HG02840 (cell line): ENCODE results near the gene GNG12.

Source experiments
- ATAC-seq: cut with Tn5 transposase; IDR thresholded peaks from one replicate; pipeline ENCODE4 v1.9.1; 2021; ENCODE audit warnings: mild to moderate bottlenecking, moderate library complexity, moderate number of reproducible peaks; ENCODE audit not compliant: unreplicated experiment, low FRiP score

The GNG12 gene

DNA sequence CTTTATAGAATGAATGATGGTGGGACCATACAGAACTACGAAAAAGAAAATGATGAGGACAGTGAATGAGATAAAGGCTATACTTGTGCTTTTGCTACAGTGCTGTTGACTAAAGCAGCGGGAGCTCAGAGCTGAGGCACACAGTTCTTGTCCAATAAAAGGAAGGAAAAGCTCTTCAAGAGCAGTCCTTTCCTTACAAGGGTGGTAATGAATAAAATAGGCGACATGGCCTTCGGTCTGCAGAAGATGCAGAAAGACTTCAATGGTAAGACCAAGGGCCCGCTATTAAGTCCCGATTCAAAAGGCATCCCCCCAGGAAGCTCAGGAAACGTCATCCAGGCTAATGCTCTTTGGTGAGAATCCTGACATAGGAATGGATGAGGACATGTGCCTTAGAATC is 44.4 kb downstream of the GNG12 start:
- ATAC-seq, result no peak

DNA sequence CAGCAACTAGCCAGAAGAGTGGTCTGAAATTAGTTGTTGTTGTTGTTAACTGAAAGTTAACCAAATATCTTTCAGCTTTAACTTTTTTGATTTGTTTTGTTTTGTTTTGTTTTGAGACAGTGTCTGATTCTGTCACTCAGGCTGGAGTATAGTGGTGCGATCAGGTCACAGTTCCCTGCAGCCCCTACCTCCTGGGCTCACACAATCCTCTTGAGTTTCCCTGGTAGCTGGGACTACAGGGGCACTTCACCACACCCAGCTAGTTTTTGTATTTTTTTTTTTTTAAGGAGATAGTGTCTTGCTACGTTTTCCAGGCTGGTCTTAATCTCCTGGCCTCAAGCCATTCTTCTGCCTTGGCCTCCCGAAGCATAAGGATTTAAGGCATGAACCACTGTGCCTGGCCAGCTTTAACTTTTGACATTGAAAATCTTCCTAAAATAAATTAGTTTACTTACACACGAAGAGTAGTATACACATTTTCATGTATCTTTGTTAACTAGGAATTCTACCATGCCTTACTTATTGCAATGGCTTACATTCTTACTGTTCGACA is 45.0 kb downstream of the GNG12 start:
- no peak for ATAC-seq

DNA sequence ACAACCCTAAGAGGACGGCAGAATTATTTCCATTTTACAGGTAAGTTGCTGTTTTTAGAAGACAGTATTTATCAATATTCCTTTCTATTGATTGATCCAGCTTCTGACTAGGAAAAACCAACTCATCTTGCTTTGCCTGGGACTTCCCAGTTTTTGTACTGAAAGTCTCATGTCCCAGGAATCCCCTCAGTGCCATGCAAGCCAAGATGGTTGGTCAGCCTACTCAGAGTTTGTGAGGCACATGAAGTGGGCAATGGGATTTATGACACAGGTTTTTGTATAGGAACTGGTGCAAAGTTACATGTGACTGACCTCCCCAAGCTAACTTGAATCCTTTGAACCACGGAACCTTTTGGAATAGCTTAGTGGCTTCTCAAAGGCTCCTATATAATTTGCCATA is 45.5 kb downstream of the GNG12 start:
- ATAC-seq, result no peak

DNA sequence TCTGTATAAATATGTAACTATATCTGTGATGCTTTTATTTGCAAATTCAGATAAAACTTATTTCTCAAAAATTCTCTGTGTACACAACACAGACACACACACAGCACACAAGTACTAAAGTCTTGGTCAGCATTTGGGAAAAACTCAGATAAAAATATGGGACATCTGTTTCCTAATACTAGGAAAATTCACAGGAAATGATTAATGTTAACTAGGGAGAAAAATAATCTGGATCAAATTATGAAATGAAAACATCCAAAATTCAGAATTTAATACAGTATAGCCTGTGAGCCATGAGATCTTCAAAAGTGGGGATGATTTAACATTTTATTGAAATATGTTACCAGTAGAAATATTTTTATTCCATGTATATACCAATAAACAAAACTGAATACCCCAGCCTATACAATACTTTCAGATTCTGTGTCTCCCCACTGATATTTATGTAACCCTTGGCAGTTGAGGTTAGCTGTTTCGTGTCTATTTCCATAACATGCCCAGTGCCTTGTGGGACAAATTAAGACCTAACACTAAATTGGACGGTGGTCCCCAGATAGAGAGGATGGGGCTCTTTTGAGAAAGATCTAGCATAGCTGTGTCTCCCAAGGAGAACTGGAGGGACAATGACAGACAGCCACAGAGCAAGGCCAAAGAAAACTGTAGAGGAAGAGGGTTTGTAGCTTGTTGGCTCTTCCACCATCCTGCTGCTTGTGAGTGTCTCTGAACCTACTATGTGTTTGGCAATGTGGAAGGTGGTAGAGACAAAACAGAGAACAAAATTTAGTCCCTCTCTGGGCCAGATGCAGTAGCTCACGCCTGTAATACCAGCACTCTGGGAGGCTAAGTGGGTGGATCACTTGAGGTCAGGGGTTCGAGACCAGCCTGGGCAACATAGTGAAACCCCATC is 47.2 kb downstream of the GNG12 start:
- ATAC-seq, result no peak

DNA sequence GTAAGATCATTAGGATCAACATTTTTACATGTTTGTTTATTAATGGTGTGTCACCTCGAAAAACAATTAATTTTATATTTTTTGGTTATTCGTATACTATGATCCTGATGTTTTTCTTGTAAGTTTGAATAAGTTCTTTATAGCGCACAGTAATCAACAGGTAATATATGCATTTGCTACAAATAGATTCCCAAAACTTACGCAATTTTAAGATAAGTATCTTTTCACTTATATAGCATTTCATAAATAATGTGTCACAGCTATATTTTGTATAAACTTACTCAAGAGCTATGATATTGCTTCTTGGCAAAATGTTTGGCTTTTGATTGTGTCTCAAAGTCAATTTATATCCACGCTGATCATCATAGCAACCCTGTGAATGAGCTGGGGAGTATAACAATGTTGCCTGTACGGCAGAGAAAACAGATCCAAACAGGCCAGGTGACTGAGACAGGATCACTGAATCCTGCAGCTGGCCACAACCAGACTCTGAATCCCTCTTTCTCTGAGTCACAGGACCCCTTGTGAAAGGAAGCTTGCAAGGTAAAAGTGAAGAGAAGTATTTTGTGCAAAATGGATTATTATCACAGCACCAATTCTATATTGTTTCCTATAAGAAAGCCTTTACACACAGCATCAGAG is 48.6 kb downstream of the GNG12 start:
- ATAC-seq, result no peak

DNA sequence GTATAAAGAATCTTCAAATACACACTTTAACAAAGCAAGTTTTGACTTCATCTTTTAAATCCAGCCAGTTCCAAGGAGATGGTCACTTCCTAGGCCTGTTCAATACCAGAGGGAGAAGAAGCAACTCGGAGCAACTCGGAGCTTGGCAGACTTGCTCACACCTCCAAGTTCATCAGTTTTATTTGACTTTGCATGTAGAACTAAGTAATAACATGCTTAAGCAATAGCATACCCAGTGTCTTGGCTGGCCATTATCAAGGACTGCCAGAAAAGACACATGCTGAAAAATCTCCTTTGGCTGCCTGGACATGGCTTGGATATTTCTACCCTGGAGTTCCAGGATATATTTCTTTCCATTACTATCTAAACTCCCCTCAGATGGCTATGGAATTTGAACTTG is 52.6 kb downstream of the GNG12 start:
- no peak for ATAC-seq

DNA sequence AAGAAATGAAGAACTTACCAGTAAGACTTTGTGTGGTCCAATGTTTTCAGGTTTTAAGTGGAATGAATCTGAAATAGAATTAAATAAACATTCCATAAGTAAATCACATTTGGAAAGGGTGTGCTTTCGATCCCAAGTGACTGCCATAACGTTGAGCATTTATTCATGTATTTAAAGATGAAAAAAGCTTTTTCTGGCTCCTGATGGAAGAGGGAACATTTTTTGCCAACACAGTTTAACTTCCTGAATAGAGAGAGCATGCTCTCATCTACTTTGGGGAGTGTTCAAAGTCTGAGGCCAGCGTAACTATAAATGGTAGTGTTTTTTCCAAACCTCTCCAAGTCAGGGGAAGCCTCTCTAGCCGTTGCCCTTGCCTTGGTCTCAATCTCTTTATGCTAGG is 55.8 kb downstream of the GNG12 start:
- ATAC-seq, result no peak

DNA sequence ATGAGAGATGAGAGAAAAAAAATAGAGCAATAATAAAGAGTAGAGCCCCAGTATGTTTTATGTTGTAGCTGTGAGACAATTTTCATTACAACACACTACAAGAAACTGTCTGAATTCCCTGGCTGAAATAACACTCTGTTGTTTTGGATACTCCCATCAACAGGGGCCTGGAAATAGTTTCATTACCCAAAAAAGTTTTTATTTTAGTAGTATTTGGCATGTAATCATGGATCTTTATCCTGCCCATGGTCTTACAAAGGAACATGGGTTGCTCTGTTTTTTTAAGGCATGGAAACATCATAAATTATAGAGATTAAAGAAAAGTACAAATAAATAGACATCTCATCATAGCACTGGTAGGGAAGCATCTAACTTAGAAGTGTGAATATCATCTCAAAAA is 56.3 kb downstream of the GNG12 start:
- no peak for ATAC-seq

DNA sequence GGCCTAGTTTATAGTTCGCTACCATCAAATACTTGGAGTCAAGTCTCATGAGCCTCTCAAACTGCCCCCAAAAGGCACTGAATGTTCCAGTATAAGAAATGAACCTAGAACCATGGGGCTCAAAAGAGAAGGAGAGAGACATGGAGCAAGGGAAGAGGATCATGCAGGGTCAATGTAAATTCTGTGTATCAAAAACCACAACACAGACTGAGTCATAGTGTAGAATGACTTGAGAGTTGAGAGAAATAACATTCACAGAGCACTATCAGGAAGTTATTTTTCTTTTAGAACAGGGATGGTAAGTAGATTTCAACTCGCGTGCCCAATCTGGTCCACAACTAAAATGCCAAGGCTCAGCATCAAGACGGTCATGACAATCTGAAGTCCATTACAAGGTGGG is 59.8 kb downstream of the GNG12 start:
- ATAC-seq, result no peak

DNA sequence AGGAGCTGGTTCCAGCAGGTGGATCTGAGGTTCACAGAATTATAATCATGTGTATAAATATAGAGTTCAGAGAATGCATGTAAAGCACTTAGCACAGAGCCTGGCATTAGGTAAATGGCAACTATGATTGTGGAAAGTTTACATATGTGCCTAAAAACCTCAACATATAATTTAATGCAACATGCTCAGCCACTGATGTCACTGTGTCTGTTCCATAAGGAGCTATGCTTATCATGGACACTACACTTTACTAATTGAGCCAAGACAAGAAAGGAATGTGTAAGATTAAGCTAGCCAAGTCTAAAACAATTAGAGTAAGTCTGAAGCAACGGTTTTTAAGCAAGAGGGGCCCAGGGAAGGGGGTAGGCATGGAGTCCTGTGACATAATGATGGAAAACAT is 61.5 kb downstream of the GNG12 start:
- ATAC-seq, result no peak

DNA sequence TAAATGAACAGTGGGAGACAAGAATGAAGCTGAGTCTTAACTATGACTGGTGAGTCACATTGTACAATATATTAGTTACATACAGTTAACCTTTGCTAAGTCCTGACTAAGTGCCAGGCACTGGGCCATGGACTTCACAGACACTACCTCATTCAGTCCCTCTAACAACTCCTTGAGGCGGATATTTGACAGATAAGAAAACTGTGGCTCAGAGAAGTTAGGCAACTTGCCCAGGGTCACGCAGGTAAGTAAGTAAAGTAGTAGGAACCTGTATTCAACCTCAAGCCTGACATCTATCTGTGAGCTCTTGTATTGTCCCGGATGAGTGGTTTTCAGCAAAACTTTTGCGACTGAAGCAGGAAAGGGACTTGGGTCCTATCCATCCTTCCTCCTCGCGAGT is 62.1 kb downstream of the GNG12 start:
- no peak for ATAC-seq

DNA sequence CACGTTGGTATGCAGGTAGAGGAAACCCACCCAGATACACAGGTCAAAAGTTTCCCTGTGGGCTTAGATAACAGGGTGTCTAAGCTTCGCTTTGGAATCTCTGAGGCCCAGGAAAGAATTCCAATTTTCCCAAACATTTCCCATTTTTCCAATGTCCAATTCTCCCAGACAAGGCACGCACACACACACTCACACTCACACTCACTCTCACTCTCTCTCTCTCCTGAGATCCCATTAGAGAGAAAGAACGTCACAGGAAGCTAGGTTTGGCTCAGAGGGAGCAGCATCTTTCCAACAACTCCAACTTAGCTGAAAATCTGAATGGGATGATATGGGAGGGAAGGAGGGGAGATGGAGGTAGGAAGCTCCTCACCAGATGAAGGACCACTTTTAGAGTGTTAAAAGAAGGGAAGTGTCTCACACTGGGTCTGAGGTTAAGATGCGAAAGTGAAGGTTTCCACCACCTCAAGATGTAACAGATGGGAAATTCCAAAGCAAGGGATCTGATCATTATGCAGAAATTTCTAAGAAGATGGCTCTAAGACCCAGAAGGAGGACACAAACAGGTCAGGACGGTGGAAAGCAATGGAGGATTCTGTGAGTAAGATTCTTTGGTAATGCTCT is 63.5 kb downstream of the GNG12 start:
- no peak for ATAC-seq

DNA sequence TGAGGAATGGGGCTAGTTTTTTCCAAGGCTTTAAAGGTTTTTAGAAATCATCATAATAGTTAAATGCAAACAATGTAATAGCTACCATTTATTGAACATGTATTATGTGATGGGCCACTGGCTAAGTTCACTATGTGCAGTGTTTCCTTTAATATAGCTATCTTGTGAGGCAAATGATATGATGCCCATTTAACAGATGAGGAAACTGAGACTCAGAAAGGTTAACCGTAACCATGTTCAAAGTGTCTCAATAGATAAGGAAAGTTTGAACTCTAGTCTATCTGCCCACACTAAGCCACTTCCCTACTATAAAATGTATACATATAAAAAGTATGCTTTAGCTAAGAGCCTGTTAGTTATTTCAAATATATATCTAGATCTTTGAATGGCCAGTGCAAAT is 64.8 kb downstream of the GNG12 start:
- ATAC-seq, result no peak

DNA sequence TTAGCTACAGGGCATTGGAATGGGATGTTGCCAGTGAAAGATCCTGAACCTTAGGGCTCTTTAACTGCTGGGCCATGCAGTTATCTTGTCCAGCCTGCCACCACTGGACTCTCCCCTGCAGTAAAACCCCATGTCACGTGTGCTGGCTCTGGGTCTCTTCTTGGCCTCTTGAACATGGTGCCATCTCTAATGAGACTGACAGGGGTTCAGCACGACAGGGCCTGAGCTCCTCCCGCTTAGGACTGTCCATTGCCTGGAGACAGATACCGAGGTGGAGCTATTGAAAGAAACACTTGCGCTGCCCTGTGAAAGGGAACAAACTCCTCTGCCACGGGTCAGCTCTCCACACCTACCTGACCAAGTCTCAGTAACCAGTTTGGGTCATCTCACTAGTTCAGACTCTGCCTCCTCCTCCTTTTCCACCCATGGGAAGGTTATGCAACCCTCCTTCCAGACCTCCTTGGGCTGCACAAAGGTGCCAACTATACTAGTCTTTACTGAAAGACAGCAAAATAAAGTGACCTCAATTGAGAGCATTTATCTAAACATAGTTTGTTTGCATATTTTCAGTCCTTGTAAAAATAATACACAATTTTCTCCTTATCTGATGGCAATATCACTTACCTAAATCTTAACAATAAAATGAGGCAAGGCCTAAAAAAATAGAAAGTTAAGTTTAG is 66.0 kb downstream of the GNG12 start:
- ATAC-seq, result no peak

DNA sequence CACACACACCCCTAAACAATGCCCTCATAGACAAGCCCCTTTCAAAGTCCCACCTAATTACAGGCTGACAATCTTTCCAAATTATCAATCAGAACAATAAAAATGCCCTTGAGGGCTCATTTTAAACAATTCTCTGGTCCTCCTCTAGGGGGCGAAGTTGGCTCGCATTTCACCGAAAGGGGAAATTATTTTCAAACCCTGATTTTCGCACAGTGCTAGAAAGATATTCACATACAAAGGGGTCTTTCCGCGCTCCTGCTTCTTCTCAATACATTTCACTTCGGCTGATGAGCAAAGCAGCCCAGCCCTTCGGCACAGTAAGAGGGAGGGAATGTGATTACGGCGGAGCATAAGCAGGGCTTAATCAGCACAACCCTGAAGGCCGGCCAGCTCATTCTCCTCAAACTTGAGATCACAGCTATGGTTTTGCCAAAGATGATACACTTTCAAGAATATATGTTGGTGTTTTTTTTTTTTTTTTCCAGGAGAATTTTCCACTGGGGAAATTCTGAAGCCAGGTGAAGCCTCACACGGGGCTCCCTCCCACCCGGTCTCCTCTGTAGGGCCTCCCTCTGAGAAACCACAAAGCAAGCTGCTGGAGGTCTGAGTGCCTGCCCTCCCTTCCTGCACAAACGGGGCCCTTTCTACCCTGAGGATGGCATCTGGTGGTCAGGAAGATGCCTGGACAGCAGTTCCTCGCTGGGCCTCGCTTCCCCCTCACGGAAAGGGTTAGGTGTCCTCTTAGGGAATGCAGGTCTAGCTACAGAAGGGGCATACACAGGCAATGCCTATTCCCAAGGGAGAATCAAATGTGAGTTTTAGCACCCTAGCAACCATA is 66.9 kb downstream of the GNG12 start:
- ATAC-seq, result no peak

DNA sequence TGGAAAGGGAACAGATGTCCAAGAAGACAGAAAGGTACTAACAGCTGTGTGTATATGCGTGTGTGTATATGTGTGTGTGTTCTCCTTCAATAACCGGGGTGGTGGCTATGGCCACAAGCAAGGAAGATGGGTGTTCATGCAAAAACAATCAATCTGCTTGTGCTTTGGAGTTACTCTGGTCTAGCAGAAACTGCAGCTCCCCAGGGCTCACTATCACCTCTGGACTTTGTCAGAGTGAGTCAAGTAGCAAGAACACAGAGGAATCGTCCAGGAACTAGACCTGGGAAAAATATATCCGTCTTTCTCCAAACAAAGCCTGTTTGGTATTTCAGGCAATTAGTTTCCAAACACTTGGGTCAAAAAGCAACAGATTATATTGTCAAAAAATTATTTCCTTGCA is 68.6 kb downstream of the GNG12 start:
- no peak for ATAC-seq

DNA sequence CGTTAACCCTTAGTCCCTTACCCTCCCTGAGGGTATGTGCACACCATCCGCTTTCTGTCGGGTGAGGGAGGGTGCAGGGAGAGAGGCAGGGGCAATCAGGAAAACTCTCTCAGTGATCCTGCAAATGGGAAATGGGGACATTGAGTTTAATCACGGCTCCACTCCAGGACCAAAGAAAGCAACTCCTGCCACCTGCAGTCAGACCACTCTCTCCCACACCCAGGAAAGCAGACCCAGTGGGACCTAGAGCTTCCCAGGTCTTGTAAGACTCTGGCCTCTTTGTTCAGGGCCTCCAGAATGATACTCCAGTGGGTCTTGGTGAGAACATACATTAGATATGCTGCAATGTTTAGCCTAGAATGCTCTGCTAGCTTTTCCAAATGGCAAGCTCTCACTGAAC is 71.5 kb downstream of the GNG12 start:
- no peak for ATAC-seq

DNA sequence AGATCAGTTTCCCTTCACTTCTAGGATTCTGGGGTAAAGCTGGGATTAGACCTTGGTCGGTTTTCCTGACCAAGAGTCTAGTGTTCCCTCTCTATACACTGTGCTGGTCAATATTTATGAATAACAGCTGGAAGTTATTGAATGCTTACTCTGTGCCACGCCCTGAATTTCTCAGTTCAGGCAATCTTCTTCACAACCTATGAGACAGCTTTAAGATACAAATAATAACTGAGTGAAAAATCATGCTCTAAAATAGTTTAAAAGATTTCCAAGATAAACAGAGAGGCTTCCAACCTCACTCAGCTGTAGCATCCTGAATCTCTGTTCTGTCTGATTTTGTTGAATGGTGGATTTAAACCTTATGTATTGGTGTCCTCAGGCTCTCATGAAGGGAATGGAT is 72.2 kb downstream of the GNG12 start:
- ATAC-seq, result no peak

DNA sequence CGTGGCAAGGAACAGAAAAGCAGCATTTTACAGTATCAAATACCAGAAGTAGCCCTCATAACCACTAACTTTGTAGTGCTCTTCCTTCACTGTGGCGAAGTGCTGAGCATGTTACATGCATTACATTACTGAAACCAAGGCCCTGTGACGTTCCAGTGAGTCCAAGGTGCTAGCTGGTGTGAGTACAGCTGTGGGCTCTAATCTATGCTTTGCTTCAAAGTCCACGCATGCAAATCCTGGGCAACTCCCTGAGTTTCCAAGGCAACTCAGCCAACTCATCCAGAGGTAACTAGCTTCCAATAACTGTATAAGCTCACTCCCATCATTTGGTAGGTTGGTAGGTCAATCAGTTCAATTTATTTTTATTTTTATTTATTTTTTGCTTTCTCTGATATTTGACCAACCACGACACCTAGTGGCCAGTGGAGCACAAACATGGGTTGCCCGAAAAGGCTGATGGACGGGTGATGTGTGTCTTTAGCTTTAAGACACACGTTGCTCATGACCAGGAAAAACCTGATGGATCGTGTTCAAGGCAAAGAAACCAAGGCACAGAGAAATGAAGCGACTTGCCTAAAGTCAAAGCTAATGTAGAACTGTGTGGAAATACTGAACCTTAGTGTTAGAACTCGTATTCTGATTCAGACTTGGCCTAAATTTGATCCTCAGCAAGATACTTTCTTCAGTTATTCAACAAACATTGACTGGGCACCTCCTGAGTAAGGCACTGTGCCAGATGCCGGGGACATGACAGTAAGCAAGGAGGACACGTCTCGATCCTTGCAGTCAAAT is 73.0 kb downstream of the GNG12 start:
- ATAC-seq, result peak; percentile 100
